ENCODE data around the gene NRAP.

Gene NRAP

GRCh38 chr10:113639966-113640365 lies 23.9 kb downstream of the NRAP start:
- no peak for DNase-seq

DNA sequence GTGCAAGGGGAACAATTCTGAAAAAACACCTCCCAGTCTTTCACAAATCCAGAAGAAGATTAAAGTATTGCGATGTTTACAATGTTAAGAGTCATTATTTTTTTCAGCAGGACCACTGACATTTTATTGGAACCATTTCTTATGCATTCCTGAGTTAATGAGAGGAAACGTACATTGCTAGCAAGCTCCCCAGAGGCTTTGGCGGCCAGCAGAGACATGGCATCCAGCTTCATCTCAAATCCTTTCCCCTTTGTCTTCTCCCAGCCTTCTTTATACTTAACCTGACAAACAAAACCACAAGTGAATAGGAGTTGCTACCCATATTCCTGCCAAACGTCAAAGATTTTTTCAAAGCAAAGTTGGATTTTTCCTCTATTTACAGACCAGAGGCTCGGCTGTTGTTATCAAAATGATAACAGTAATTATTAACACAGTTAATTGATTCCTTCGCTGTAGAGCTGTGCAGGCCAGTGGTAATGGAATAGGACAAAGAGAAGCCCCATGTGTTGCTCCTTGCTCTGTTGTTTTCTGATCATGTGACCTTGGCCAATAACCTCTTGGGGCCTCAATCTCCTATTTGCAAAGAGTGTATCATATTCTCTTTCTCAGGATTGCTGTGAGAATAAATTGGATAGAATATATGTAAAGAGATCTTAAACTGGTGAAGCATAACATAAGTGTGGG lies 32.0 kb downstream of the NRAP start:
- DNase-seq: no peak

- no peak for DNase-seq
These were observed 32.8 kb downstream of the NRAP start for GRCh38 chr10:113630929-113631533.

DNA sequence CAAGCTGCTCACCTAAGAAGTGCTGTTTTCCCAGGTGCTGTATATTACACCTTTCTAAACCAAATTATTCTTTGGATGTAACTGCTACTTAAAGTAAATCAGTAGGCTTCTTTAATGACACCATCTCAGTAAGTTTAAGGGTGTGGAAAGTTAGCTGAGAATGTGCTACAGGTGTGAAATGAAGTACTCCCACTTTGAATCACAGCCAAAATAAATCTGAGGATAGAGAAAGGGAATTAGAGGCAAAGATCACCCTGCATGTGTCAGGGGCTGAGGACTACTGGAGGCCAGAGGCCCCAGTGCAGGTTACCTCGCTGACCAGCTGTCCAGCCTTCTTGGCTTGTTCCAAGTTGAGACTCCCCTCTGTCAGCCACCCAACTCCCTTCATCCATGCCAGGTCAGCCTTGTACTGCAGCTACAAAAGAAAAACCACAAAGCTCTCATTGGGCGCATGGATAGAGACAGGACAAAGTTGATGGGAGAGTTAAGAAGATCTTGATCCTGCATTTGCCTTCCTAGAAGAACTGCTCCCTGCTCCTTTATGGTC lies 35.2 kb downstream of the NRAP start:
- DNase-seq: no peak

DNA sequence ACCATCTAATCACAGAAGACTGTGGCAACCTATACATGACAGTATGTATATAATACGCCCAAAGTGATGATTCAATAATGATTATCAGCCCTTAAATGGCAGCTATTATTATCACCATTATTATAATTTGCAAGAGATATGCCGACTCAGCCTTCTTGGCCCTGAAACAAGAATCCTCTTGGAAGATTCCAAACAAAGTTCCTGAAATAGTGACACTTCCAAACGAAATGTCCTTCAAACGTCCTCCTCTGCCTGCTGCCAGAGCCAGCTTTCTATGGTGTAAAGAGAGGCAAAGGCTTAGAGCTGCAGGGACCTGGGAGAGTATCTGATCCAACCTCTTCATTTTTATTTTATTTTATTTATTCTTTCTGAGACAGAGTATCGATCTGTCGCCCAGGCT lies 36.0 kb downstream of the NRAP start:
- DNase-seq: no peak

- no peak for DNase-seq
These were observed 37.0 kb downstream of the NRAP start for GRCh38 chr10:113626809-113627355.

DNA sequence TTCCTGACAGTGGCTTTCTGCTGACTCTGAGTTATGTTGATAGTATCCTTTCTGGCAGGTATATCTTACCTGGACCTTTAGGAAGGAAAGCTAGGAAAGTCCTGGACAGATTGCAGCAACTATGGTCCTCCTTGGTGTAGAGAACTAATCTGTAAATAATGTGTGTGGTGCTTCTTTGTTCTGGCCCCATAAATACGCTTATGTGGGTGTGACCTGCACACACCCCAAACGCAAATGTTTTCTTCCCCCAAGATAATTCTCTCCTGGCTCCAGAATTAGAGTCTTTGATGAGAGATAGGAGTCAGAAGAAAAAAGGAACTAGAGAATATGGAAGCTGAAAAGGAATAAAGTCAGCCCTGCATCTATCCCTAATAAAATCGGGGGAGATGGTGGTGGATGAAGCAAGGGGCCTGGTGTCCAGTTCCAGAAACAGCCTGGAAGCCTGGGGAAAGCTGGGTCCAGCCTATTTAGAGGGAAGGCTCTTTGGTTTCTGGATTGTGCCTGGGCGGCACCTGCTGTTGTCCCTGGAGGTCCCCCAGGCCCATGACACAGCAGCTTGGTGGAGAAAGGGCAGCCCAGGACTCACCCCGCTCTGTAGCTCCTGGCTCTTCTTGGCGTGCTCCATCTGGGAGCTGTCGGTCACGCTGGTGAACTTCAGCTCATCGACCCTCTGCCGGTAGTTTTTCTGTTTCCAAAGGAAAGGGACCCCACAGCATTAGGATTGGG lies 38.2 kb downstream of the NRAP start:
- DNase-seq: no peak

- DNase-seq: no peak
These were observed 41.0 kb downstream of the NRAP start for GRCh38 chr10:113622831-113623230.

GRCh38 chr10:113621799-113622198 lies 42.0 kb downstream of the NRAP start:
- DNase-seq: no peak

DNA sequence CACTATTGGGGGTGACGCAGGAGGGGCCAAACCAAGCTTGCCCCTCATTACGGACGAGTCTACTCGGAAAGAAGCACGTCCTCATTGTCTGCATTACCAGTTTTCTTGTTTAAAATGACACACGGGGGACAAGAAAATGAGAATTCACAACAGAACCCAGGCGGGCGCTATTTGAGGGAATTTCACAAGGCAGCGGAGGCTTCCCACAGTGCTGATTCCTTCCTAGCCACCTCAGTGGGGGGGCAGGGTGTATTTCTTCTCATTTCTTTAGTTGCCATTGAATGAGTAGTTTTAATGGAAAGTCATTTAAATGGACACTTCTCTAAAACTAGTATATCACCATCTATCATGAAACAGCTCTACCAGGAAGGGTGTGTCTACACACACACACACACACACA lies 42.9 kb downstream of the NRAP start:
- DNase-seq: no peak

DNA sequence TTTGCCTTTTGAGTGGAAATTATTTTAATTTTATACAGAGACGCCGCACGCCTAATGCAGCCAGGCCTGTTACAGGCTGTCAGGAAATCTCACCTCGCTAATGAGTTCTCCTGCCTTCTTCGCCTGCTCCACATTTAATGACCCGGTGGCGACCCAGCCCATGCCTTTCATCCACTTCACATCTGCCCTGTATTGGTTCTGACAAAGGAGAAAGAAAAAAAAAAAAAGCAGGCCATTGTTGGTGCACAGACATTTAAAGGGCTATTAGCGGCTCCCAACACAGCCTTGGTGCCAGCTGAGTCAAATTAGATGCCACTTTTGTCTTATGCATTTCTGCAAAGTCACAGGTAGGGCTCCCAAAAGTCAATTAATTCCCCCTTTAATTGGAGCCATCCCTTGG lies 43.3 kb downstream of the NRAP start:
- no peak for DNase-seq

DNA sequence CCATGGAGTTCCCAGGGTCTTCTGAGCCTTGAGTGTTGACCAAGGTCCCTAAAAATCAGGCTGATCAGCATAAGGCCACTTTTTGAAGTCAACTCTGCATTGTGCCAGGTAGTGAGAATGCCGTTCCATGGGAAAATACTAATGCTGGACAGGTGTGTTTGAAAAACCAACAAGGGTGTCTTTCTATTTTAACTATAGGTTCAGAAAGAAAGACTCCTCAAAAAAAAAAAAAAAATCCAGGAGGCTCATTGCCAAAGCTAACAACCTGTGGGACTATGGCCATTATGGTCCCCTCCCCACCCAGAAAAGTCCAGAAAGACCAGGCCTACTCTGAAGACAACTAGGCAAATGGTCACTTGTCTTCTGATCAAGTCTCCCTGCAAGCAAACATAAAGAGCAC lies 44.4 kb downstream of the NRAP start:
- DNase-seq: no peak

DNA sequence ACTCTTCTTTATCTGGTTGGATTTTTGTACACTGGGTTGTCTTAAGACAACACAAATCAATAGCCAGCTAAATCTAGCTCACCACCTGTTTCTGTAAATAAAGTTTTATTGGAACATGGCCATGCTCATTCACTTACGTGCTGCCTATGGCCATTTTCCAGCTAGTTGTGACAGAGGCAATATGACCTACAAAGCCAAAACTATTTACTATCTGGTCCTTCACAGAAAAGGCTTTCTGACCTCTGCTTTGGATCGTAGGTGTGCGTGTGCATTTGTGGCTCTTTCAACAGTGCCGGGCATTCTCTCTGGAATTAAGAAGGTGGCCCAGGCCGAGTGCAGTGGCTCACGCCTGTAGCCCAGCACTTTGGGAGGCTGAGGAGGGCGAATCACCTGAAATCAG lies 45.5 kb downstream of the NRAP start:
- DNase-seq: no peak

DNA sequence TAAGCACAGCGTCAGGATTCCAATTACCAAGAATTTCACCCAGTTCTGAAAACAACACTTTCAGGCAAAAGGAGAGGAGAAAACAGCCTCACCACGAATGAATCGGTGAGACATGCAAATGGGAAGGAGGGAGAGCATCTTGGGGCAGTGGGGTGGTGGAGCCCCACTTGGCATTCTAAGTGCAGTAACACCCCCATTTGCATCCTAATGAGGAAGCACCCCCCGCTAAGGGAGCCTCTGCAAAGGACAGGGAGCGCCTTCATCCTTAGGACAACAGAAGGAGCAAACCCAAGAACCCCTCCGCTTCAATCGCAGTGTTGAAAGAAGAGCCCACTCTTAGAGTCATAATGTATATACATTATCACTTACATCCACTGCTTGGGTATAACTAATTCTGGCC lies 46.8 kb downstream of the NRAP start:
- DNase-seq: no peak

- DNase-seq: no peak
These were observed 47.4 kb downstream of the NRAP start for GRCh38 chr10:113616244-113617074.

DNA sequence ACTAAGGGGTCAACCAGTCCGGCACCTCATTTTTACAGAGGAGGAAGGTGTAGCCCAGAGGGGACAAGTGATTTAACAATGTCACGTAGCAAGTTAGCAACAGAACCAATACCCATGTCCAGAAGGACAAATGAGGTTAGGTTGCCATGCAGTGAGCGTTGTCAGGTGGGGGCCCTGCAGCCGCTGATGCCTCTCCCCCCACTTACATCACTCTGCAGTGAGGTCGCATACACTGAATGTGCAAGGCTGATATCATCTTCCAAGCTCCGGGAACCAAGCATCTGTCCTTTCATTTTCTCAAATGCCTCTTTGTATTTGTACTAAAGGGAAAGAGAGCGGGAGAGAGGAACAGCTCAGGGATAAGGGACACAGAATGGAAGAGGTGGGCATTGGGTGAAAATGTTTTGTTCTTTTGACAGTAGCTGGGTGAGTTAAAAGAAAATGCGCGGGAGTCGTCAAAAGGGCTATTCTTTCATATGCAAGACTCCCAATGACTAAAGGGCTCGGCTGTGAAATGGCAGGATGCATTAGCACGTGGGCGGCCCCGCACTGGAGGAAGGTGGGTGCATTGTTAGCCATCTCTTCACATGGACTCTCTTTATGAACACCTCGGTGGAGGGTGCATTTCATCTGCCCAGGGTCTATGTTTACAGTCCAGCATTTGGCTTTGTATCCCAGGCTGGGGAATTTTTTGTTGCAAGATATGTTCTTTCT lies 49.7 kb downstream of the NRAP start:
- no peak for DNase-seq

DNA sequence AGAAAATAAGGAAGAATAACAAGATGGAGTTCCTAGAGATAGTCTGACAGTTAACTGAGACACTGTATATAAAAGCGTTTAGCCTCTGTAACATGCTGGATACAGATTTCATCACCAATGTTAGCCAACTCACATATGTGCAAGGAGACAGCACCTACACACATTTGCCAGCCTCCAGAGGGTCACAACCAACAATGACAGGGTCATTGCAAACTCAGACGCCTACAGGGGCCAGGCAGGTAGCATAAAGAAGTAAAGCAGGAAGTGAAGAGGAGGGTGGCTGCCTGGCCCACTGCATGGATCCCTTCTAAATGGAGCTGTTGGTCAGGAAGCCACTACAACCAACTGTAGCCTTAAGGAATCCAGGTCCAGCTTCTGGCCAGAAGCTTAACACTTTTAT lies 50.4 kb downstream of the NRAP start:
- no peak for DNase-seq

GRCh38 chr10:113612154-113612553 lies 51.7 kb downstream of the NRAP start:
- DNase-seq: no peak

DNA sequence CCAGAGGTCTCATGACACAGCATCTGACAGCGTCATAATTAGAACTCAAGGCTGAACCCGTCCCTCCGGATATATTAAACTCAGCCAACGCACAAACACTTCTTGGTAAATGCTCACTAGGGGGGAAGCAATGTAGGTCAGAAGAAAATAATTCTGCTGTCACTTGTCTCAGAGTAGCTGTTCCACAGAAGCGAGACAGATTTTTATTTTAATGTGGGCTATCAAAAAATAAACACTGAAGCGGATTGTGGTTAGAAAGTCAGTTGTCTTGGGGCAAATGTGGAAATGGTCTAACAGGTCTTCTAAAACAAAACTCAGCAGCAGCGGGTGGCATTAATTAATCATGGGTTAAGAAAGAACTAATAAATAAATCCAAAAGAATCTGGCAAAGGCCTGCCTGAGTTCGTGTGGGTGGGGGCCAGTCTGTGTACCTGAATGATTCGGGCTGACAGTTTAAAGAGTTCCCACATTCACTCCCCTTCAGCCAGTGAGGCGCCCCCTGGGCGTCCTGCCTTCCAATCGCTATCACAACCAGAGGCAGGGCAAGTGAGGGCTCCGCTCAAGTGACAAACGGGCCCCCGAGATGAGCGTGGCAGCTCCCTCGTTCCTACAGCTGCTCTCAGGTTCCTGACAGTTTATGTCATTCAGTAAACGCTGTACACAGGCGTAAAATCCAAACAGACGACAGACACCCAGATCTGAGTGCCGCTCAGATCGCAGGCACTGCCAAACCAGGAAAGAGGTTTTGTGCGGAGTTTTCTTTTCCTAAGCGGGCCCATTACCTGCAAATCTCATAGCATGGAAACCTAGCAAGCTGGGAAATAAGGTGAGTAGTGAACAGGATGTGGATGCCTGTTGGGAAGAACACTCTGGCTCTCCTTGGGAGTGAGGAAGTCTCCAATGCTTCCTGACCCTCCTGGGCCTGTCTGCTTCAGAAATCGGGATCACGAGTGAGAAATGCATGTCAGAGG lies 52.9 kb downstream of the NRAP start:
- no peak for DNase-seq

DNA sequence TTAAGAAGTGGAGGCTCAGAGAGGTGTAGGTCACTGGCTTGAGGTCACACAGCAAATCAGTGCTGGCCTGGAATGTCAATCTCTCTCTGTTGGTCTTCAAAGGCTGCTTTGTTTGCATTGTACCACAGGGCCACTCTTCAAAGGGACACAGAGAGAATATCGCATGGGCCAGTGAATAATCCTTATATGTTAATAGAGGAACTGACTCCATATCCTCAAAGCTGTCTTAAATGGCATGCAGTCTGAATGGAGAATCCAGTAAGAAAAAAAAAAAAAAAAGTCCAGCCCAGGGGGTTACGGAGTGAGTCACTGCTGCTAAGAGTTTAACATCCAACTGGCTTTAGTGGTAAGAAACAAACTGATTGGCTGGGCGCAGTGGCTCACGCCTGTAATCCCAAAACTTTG lies 54.1 kb downstream of the NRAP start:
- DNase-seq: no peak
